ENCODE measurements around the gene CACNA2D4. TPM values are rescaled to one million over a fixed set of nuclear protein-coding genes. Genes with fewer than 3 reads are reported as not detected.

The CACNA2D4 gene
- total RNA-seq, 1 donor from 2014 or later = not detected

- Histone ChIP-seq H3K27me3 (no peaks in the 10 kb centered on the region), H3K36me3 (no peaks in the 10 kb centered on the region), H3K4me3 (no peak overlapping the region), H3K9me3 (no peaks in the 10 kb centered on the region), H3K27ac (no peak overlapping the region), H3K4me1 (no peaks in the 10 kb centered on the region)
- peak in 1 of 2 donors; percentile 48 for DNase-seq (ENCODE audit: low spot score in 2 of 2)
- no peak for TF ChIP-seq CTCF (IDR thresholded peaks at IDR 0.05)
- intact Hi-C loops (cut with DNase I) = no loop called here
Measured at GRCh38 chr12:1865284-1865866, 53.1 kb downstream of the CACNA2D4 start.

- intact Hi-C loops (cut with DNase I) = no loop called here
- Histone ChIP-seq H3K27me3 (no peaks in the 10 kb centered on the region), H3K9me3 (no peaks in the 10 kb centered on the region), H3K4me1 (no peaks in the 10 kb centered on the region), H3K4me3 (no peak overlapping the region), H3K27ac (no peak overlapping the region), H3K36me3 (no peaks in the 10 kb centered on the region)
- TF ChIP-seq CTCF (IDR thresholded peaks at IDR 0.05) = no peak
- DNase-seq (ENCODE audit: low spot score in 2 of 2) = peak in 1 of 2 donors; percentile 48
Measured at GRCh38 chr12:1864867-1865266, 53.6 kb downstream of the CACNA2D4 start.

- Histone ChIP-seq H3K36me3 (no peaks in the 10 kb centered on the region), H3K4me1 (no peaks in the 10 kb centered on the region), H3K27me3 (no peaks in the 10 kb centered on the region), H3K27ac (no peak overlapping the region), H3K4me3 (no peak overlapping the region), H3K9me3 (no peaks in the 10 kb centered on the region)
- no peak for TF ChIP-seq CTCF (IDR thresholded peaks at IDR 0.05)
- peak in 1 of 2 donors; percentile 33 for DNase-seq (ENCODE audit: low spot score in 2 of 2)
- intact Hi-C loops (cut with DNase I) = no loop called here
Measured at GRCh38 chr12:1864456-1864855, 54.0 kb downstream of the CACNA2D4 start.

- Histone ChIP-seq H3K4me1 (no peaks in the 10 kb centered on the region), H3K27ac (no peak overlapping the region), H3K9me3 (no peaks in the 10 kb centered on the region), H3K27me3 (no peaks in the 10 kb centered on the region), H3K36me3 (no peaks in the 10 kb centered on the region), H3K4me3 (no peak overlapping the region)
- no peak for TF ChIP-seq CTCF (IDR thresholded peaks at IDR 0.05)
- DNase-seq (ENCODE audit: low spot score in 2 of 2) = no peak
- intact Hi-C loops (cut with DNase I) = no loop called here
Measured at GRCh38 chr12:1863823-1864222, 54.6 kb downstream of the CACNA2D4 start.

GRCh38 chr12:1862973-1863372 is 55.5 kb downstream of the CACNA2D4 start:
- Histone ChIP-seq H3K4me3 (no peak overlapping the region), H3K27ac (no peak overlapping the region), H3K9me3 (no peaks in the 10 kb centered on the region), H3K4me1 (no peaks in the 10 kb centered on the region), H3K36me3 (no peaks in the 10 kb centered on the region), H3K27me3 (no peaks in the 10 kb centered on the region)
- DNase-seq (ENCODE audit: low spot score in 2 of 2) = no peak
- TF ChIP-seq CTCF (IDR thresholded peaks at IDR 0.05) = no peak
- intact Hi-C loops (cut with DNase I) = no loop called here

GRCh38 chr12:1859643-1860042 is 58.8 kb downstream of the CACNA2D4 start:
- intact Hi-C loops (cut with DNase I) = no loop called here
- Histone ChIP-seq H3K27me3 (no peaks in the 10 kb centered on the region), H3K4me3 (no peak overlapping the region), H3K36me3 (no peaks in the 10 kb centered on the region), H3K27ac (no peak overlapping the region), H3K9me3 (peaks cover 11 to 13% of the 10 kb centered on the region in 2 donors), H3K4me1 (no peaks in the 10 kb centered on the region)
- TF ChIP-seq CTCF (IDR thresholded peaks at IDR 0.05) = no peak
- peak in 1 of 2 donors; percentile 21 for DNase-seq (ENCODE audit: low spot score in 2 of 2)

All from ascending aorta (tissue), 2 donors.